K562 (cell line): Measurements from ENCODE around the gene TMEM203. TPM values are rescaled to one million over a fixed set of nuclear protein-coding genes. Genes with fewer than 3 reads are reported as not detected.

Experiments
- DACH1 ChIP-seq: fragments of 450-650 bp; IDR thresholded peaks from 2 replicates; pipeline ENCODE4 v1.6.1; 2018; ENCODE audit not compliant: partially characterized antibody
- EP400 ChIP-seq: fragments of 450-650 bp; IDR thresholded peaks from 2 replicates; pipeline ENCODE4 v1.6.1; 2017; ENCODE audit warnings: antibody characterized with exemption, mild to moderate bottlenecking, moderate library complexity
- EZH2 ChIP-seq: IDR thresholded peaks from 2 replicates; pipeline ENCODE4 v1.6.1; 2012; ENCODE audit warnings: low read depth, mild to moderate bottlenecking, inconsistent platforms, low read length, borderline replicate concordance
- GABPA ChIP-seq: fragments of 200-800 bp; sonication (Bioruptor generic); conservative IDR thresholded peaks from 2 replicates; pipeline ENCODE4 v1.6.1; 2016; ENCODE audit warnings: low read depth, missing genetic modification characterization, missing compliant biosample characterization
- LCOR ChIP-seq: sonication (generic); formaldehyde crosslinking; IDR thresholded peaks from 2 replicates; pipeline ENCODE4 v1.8.0; 2022; ENCODE audit warnings: mild to moderate bottlenecking, missing genetic modification reagents
- NCOR1 ChIP-seq: fragments of 450-650 bp; IDR thresholded peaks from 2 replicates; pipeline ENCODE4 v1.6.1; 2016; ENCODE audit warnings: mild to moderate bottlenecking, moderate library complexity
- NFXL1 ChIP-seq: fragments of 450-650 bp; formaldehyde crosslinking; IDR thresholded peaks from 2 replicates; pipeline ENCODE4 v1.4.0; 2021; ENCODE audit warnings: mild to moderate bottlenecking
- PATZ1 ChIP-seq: fragments of 250-450 bp; sonication (Bioruptor Pico); IDR thresholded peaks from 2 replicates; pipeline ENCODE4 v1.5.0; 2020; ENCODE audit warnings: mild to moderate bottlenecking, borderline replicate concordance
- PYGO2 ChIP-seq: fragments of 450-650 bp; IDR thresholded peaks from 2 replicates; pipeline ENCODE4 v1.6.1; 2016; ENCODE audit warnings: mild to moderate bottlenecking, missing genetic modification characterization, moderate library complexity, missing compliant biosample characterization
- SETDB1 ChIP-seq: IDR thresholded peaks from one replicate; pipeline ENCODE4 v1.6.1; 2012; ENCODE audit warnings: low read length, control low read depth, inconsistent platforms
- TCF15 ChIP-seq: fragments of 250-450 bp; sonication (Bioruptor Pico); IDR thresholded peaks from 2 replicates; pipeline ENCODE4 v1.8.0; 2022; ENCODE audit warnings: moderate library complexity, mild to moderate bottlenecking, inconsistent platforms
- TEAD2 ChIP-seq: fragments of 450-650 bp; IDR thresholded peaks from 2 replicates; pipeline ENCODE4 v1.6.1; 2016; ENCODE audit warnings: missing genetic modification characterization, control low read depth, missing compliant biosample characterization
- U2AF1 ChIP-seq: fragments of 200-400 bp; formaldehyde crosslinking; optimal IDR thresholded peaks from 2 replicates; pipeline ENCODE3; 2017; ENCODE audit warnings: mild to moderate bottlenecking, low read depth, low read length, moderate library complexity
- ZBTB9 ChIP-seq: fragments of 450-650 bp; formaldehyde crosslinking; IDR thresholded peaks from 2 replicates; pipeline ENCODE4 v1.4.0; 2020; ENCODE audit warnings: mild to moderate bottlenecking, moderate library complexity
- ZNF507 ChIP-seq: conservative IDR thresholded peaks from 2 replicates; pipeline ENCODE4 v1.6.1; 2017; ENCODE audit warnings: missing genetic modification characterization, missing compliant biosample characterization
- ZNF586 ChIP-seq: fragments of 450-650 bp; formaldehyde crosslinking; conservative IDR thresholded peaks from 2 replicates; pipeline ENCODE4 v1.4.0; 2020; ENCODE audit warnings: mild to moderate bottlenecking, moderate library complexity
- ZNF668 ChIP-seq: fragments of 250-450 bp; sonication (Bioruptor Pico); IDR thresholded peaks from 2 replicates; pipeline ENCODE4 v1.8.0; 2022; ENCODE audit warnings: mild to moderate bottlenecking, inconsistent platforms
- ZNF76 ChIP-seq: fragments of 250-450 bp; sonication (Bioruptor Pico); IDR thresholded peaks from 2 replicates; pipeline ENCODE4 v1.4.0; 2020; ENCODE audit warnings: mild to moderate bottlenecking, moderate library complexity, borderline replicate concordance
- polyA plus RNA-seq, 8 experiments: library from polyadenylated mRNA; depleted of rRNA in 4 of 8; stranded (reverse) in 5 of 8; unstranded in 3 of 8; fragments of >200 nt; fragmentation: Nextera tagmentation in 2 of 8; fragmentation: Illumina TruSeq in 1 of 8; extraction: Ambion mirVana in 2 of 8; extraction: Trizol in 1 of 8; gene quantifications; 2 replicates each; pipeline versions ENCODE4 v1.2.1 to v1.2.3, GENCODE V29; 2011 to 2014; ENCODE audit warnings: inconsistent platforms in 1 of 8, missing spikeins in 1 of 8
- total RNA-seq, 7 experiments: library from RNA; depleted of rRNA in 6 of 7; stranded (reverse); fragments of >200 nt in 6 of 7; fragmentation: Illumina TruSeq in 2 of 7; extraction: Trizol in 2 of 7; gene quantifications; 2 replicates each; pipeline versions ENCODE4 v1.2.1 to v1.2.3, GENCODE V29; 2011 to 2021; ENCODE audit warnings: low replicate concordance in 1 of 7
- TF ChIP-seq, protein P1 (sequence below): sonication (generic); formaldehyde crosslinking; IDR thresholded peaks from 2 replicates; pipeline ENCODE4 v1.8.0; 2022; ENCODE audit warnings: mild to moderate bottlenecking, missing genetic modification reagents
- TF ChIP-seq, protein P2 (sequence below): fragments of 450-650 bp; formaldehyde crosslinking; conservative IDR thresholded peaks from 2 replicates; pipeline ENCODE4 v1.4.0; 2022; ENCODE audit warnings: mild to moderate bottlenecking, missing genetic modification characterization
- TF ChIP-seq, protein P3 (sequence below): fragments of 250-450 bp; sonication (Bioruptor Pico); IDR thresholded peaks from 2 replicates; pipeline ENCODE4 v1.5.0; 2021

The TMEM203 gene
- total and polyA plus RNA-seq, 9 of the 15 experiments (the other 6 are each of a cell fraction or from before 2014, with no cell fraction given): 8.8 to 59.5 (median 37.6) TPM

- no peak for TF ChIP-seq ZNF507 (tag)
- no peak for TF ChIP-seq LCOR
- no peak for TF ChIP-seq ZNF586 (CRISPR knock-in tag)
- TF ChIP-seq ZNF76 (CRISPR knock-in tag): no peak
- 0 out of 2 replicates have a peak, but pooled peaks have one; percentile 38 for TF ChIP-seq ZBTB9 (CRISPR knock-in tag)
- TF ChIP-seq DACH1: no peak
- TF ChIP-seq, protein P1, sequence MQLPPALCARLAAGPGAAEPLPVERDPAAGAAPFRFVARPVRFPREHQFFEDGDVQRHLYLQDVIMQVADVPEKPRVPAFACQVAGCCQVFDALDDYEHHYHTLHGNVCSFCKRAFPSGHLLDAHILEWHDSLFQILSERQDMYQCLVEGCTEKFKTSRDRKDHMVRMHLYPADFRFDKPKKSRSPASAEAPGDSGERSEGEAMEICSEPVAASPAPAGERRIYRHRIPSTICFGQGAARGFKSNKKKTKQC (CRISPR knock-in tag): no peak
- TF ChIP-seq NCOR1: no peak
- TF ChIP-seq TEAD2 (tag): no peak
- no peak for TF ChIP-seq TCF15 (CRISPR knock-in tag)
- TF ChIP-seq, protein P2, sequence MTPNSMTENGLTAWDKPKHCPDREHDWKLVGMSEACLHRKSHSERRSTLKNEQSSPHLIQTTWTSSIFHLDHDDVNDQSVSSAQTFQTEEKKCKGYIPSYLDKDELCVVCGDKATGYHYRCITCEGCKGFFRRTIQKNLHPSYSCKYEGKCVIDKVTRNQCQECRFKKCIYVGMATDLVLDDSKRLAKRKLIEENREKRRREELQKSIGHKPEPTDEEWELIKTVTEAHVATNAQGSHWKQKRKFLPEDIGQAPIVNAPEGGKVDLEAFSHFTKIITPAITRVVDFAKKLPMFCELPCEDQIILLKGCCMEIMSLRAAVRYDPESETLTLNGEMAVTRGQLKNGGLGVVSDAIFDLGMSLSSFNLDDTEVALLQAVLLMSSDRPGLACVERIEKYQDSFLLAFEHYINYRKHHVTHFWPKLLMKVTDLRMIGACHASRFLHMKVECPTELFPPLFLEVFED (CRISPR knock-in tag): no peak
- TF ChIP-seq SETDB1: no peak
- TF ChIP-seq, protein P3, sequence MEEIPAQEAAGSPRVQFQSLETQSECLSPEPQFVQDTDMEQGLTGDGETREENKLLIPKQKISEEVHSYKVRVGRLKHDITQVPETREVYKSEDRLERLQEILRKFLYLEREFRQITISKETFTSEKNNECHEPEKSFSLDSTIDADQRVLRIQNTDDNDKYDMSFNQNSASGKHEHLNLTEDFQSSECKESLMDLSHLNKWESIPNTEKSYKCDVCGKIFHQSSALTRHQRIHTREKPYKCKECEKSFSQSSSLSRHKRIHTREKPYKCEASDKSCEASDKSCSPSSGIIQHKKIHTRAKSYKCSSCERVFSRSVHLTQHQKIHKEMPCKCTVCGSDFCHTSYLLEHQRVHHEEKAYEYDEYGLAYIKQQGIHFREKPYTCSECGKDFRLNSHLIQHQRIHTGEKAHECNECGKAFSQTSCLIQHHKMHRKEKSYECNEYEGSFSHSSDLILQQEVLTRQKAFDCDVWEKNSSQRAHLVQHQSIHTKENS: no peak
- no peak for TF ChIP-seq ZNF668 (CRISPR knock-in tag)
- no peak for TF ChIP-seq EZH2
- TF ChIP-seq PATZ1 (CRISPR knock-in tag): no peak
- TF ChIP-seq GABPA (tag): peak; percentile 86
- peak; percentile 19; the same call in 1 of the 2 replicates for TF ChIP-seq EP400
- no peak for TF ChIP-seq PYGO2 (tag)
- TF ChIP-seq U2AF1: no peak
- TF ChIP-seq NFXL1: no peak
Observed at GRCh38 chr9:137217276-137218211, 12.1 kb upstream of the TMEM203 start (continued).
